Vagina (tissue), 2 donors: ENCODE results near the gene MINDY4.

Experiments
- CTCF ChIP-seq, 3 experiments: fragments of 450-650 bp in 2 of 3; fragments of 200-600 bp in 1 of 3; sonication (generic) in 1 of 3; IDR thresholded peaks; one replicate each; pipeline ENCODE4 v1.5.1; 2017 to 2019; ENCODE audit warnings: antibody characterized with exemption in 3 of 3, mild to moderate bottlenecking in 2 of 3, moderate library complexity in 2 of 3
- POLR2AphosphoS5 ChIP-seq, 2 donors: sonication (generic); formaldehyde crosslinking; IDR thresholded peaks; one replicate each; pipeline ENCODE4 v1.9.0; 2017; ENCODE audit warnings: antibody characterized with exemption in 2 of 2, mild to moderate bottlenecking in 2 of 2, low read depth in 1 of 2; ENCODE audit not compliant: insufficient read depth in 1 of 2

GRCh38 chr7:30896783-30897637, 125.8 kb downstream of the MINDY4 start:
- no peak for TF ChIP-seq CTCF (IDR thresholded peaks at IDR 0.05)
- TF ChIP-seq POLR2AphosphoS5 (IDR thresholded peaks at IDR 0.05; ENCODE audit: insufficient read depth in 1 of 2, low read depth in 1 of 2) = no peak
